ENCODE measurements around the gene PIK3R3.

DNA sequence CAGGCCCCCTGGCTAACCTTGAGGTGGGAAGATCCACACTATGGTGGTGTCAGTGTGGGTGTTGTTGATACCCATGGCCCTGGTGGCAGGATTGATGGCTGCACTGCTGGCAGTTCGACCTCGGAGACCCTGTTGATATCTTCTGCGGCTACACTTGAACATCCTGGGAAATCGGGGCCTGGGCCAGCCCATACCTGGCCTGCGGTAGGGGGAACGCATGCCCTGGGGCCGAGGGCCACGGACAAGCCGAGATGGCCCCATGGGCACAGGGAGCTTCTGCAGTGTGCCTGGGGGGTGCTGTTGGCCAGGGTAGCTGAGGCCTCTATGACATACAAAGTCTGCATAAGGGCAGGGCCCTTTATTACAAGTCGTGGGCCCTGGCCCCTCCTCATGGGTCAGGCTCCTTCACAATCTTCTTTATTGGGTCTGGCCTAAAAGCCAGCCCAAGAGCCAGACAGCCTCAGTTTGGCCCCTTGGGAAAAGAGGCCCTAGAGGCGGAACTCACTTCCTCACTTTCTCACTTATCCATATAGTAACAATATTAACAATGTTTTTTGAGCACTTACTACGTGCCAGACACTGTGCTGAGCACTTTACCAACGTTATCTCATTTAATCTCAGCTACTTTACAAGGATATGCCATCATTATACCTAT, 43.9 kb upstream of the PIK3R3 start, which contains the start of gene P3R3URF:
- TF ChIP-seq ZSCAN20 (CRISPR knock-in tag; IDR thresholded peaks at IDR 0.05) (no peak), CTCF (IDR thresholded peaks at IDR 0.05) (no peak), RAD21 (conservative IDR thresholded peaks at IDR 0.05 in 1 of 2, IDR thresholded peaks at IDR 0.05 in 1 of 2) (no peak), ZFP36 (IDR thresholded peaks at IDR 0.05; ENCODE audit: borderline replicate concordance, partially characterized antibody) (no peak), POLR2A (IDR thresholded peaks at IDR 0.05; ENCODE audit: low read length) (no peak), CEBPB (IDR thresholded peaks at IDR 0.05) (no peak), SMC3 (IDR thresholded peaks at IDR 0.05) (no peak)
- TF ChIP-seq, protein P1, sequence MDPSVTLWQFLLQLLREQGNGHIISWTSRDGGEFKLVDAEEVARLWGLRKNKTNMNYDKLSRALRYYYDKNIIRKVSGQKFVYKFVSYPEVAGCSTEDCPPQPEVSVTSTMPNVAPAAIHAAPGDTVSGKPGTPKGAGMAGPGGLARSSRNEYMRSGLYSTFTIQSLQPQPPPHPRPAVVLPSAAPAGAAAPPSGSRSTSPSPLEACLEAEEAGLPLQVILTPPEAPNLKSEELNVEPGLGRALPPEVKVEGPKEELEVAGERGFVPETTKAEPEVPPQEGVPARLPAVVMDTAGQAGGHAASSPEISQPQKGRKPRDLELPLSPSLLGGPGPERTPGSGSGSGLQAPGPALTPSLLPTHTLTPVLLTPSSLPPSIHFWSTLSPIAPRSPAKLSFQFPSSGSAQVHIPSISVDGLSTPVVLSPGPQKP (IDR thresholded peaks at IDR 0.05; ENCODE audit: low read depth, low read length), result no peak

Data from A549 (cell line).